ENCODE results near the gene HOXC9.

- no peak for TF ChIP-seq POLR2AphosphoS5 (IDR thresholded peaks at IDR 0.05; ENCODE audit: low read depth, low read length)
- no peak for TF ChIP-seq TAF1 (IDR thresholded peaks at IDR 0.05; ENCODE audit: borderline replicate concordance, insufficient read depth, low read length)
These were observed 24.9 kb upstream of the HOXC9 start for GRCh38 chr12:53975064-53975471.

All from PFSK-1 (cell line).